Activated CD4-positive, alpha-beta memory T cell treated with anti-CD3 and anti-CD28 coated beads for 36 hours (primary cell): ENCODE measurements around the gene CLCC1. TPM values are rescaled to one million over a fixed set of nuclear protein-coding genes. Genes with fewer than 3 reads are reported as not detected.

Source experiments
- total RNA-seq, 2 experiments: library from RNA; stranded (reverse); gene quantifications; one replicate each; pipeline ENCODE4 v1.2.3, GENCODE V29; 2021

Gene CLCC1
- total RNA-seq, 2 experiments from 2014 or later: 17.1 to 18.6 TPM

Other genes starting within 250 kb of the CLCC1 start
- gene STXBP3, start 216.8 kb downstream of the CLCC1 start, total RNA-seq: 10 to 100 TPM; 40.8 to 46.8 TPM
- not detected for gene AKNAD1, start 106.4 kb downstream of the CLCC1 start, total RNA-seq
- gene GPSM2, start 86.5 kb downstream of the CLCC1 start, total RNA-seq: 10 to 100 TPM; 17.1 to 21.9 TPM
- gene WDR47, start 78.6 kb upstream of the CLCC1 start, total RNA-seq: 10 to 100 TPM; 10.1 to 11.4 TPM
- 10 to 100 TPM; 28.4 to 29.0 TPM for gene TAF13, start 112.5 kb upstream of the CLCC1 start, total RNA-seq
- gene TMEM167B, start 127.3 kb upstream of the CLCC1 start, total RNA-seq: 10 to 100 TPM; 31.9 to 32.6 TPM
- gene ELAPOR1, start 150.6 kb upstream of the CLCC1 start, total RNA-seq: 10 to 100 TPM in 1 of 2 experiments, 1 to 10 TPM in 1; 9.1 to 11.5 TPM